Keratinocyte (primary cell): ENCODE results near the gene FLNA.

Experiments
- CTCF ChIP-seq, 3 experiments: IDR thresholded peaks in 1 of 3; conservative IDR thresholded peaks in 1 of 3; optimal IDR thresholded peaks in 1 of 3; 2 replicates in 2 of 3; 3 replicates in 1 of 3; pipeline versions ENCODE3 to v1.5.1; 2011; ENCODE audit warnings: low read length in 3 of 3, mild to moderate bottlenecking in 3 of 3, moderate library complexity in 2 of 3, control low read depth in 1 of 3, inconsistent platforms in 1 of 3; ENCODE audit not compliant: insufficient read depth in 2 of 3; ENCODE audit errors: extremely low read depth in 1 of 3
- EZH2 ChIP-seq: IDR thresholded peaks from one replicate; pipeline ENCODE4 v1.6.1; 2012; ENCODE audit warnings: inconsistent platforms, mild to moderate bottlenecking, low read length, moderate library complexity

- no peak for TF ChIP-seq CTCF (optimal IDR thresholded peaks at IDR 0.05 in 1 of 3, IDR thresholded peaks at IDR 0.05 in 1 of 3, conservative IDR thresholded peaks at IDR 0.05 in 1 of 3; ENCODE audit: extremely low read depth in 1 of 3, insufficient read depth in 2 of 3, low read length in 3 of 3)
- TF ChIP-seq EZH2: no peak
Observed at GRCh38 chrX:154300816-154301215, 73.6 kb downstream of the FLNA start.
